SU-DHL-6 (cell line): ENCODE data around the gene NOX3.
A peak's percentile ranks its signal among the peaks of the same experiment; 100 is the strongest.

ENCODE experiments used
- H2AFZ ChIP-seq: fragments of 200-600 bp; sonication (generic); 2 replicates; pipeline ENCODE4 v1.6.1; 2014; ENCODE audit warnings: low read depth, mild to moderate bottlenecking, moderate library complexity, mixed read lengths, antibody characterized with exemption, low read length; ENCODE audit not compliant: severe bottlenecking
- H3F3A ChIP-seq: fragments of 200-600 bp; shearing (Covaris generic); 2 replicates; pipeline ENCODE4 v1.6.0; 2016; ENCODE audit warnings: antibody characterized with exemption, mild to moderate bottlenecking; ENCODE audit not compliant: insufficient read depth
- H3K27ac ChIP-seq: fragments of 200-600 bp; sonication (generic); 2 replicates; pipeline ENCODE4 v1.5.1; 2016; ENCODE audit warnings: low read depth, mild to moderate bottlenecking, low read length, moderate library complexity, mixed read lengths
- H3K27me3 ChIP-seq: fragments of 200-600 bp; sonication (generic), shearing (Covaris generic); 2 replicates; pipeline ENCODE4 v1.6.0; 2014; ENCODE audit warnings: mild to moderate bottlenecking, low read length
- H3K36me3 ChIP-seq: fragments of 200-600 bp; sonication (generic); 2 replicates; pipeline ENCODE4 v1.6.1; 2014; ENCODE audit warnings: mild to moderate bottlenecking, low read length, mixed read lengths
- H3K4me2 ChIP-seq: fragments of 300-600, 200-600 bp; shearing (Covaris generic), sonication (generic); 2 replicates; pipeline ENCODE4 v1.6.0; 2014; ENCODE audit warnings: low read length, low read depth, mild to moderate bottlenecking; ENCODE audit not compliant: poor library complexity, severe bottlenecking
- H3K4me3 ChIP-seq: fragments of 200-600 bp; sonication (generic); 2 replicates; pipeline ENCODE4 v1.5.1; 2014; ENCODE audit warnings: antibody characterized with exemption, low read length, mild to moderate bottlenecking, mixed read lengths; ENCODE audit not compliant: insufficient read depth, poor library complexity, severe bottlenecking
- H3K79me2 ChIP-seq: fragments of 200-600 bp; sonication (generic); 2 replicates; pipeline ENCODE4 v1.6.1; 2014; ENCODE audit warnings: mild to moderate bottlenecking, low read length, moderate library complexity; ENCODE audit not compliant: insufficient read depth
- H3K9ac ChIP-seq: fragments of 200-600 bp; sonication (generic); 2 replicates; pipeline ENCODE4 v1.7.0; 2014; ENCODE audit warnings: mild to moderate bottlenecking, low read length
- H3K9me2 ChIP-seq: fragments of 200-600 bp; sonication (generic); replicated peaks from 2 replicates; pipeline ENCODE4 v1.6.1; 2014; ENCODE audit warnings: low read length; ENCODE audit not compliant: insufficient read depth
- H3K9me3 ChIP-seq: fragments of 200-600 bp; sonication (generic); 2 replicates; pipeline ENCODE4 v1.6.1; 2014; ENCODE audit warnings: low read length, mixed read lengths; ENCODE audit not compliant: insufficient read depth
- H4K20me1 ChIP-seq: fragments of 200-600 bp; sonication (generic); 2 replicates; pipeline ENCODE4 v1.6.1; 2014; ENCODE audit warnings: low read depth, mild to moderate bottlenecking, antibody characterized with exemption, low read length, moderate library complexity, mixed read lengths
- CTCF ChIP-seq: fragments of 200-600 bp; sonication (generic); IDR thresholded peaks from one replicate; pipeline ENCODE4 v1.5.1; 2017; ENCODE audit warnings: antibody characterized with exemption, mild to moderate bottlenecking, low read length, moderate library complexity; ENCODE audit not compliant: insufficient read depth, poor library complexity, severe bottlenecking
- EZH2phosphoT487 ChIP-seq: fragments of 200-600 bp; sonication (generic), shearing (Covaris generic); conservative IDR thresholded peaks from 2 replicates; pipeline ENCODE4 v1.6.1; 2018; ENCODE audit warnings: mild to moderate bottlenecking, antibody characterized with exemption, low read length, moderate library complexity, mixed read lengths

Gene NOX3

GRCh38 chr6:155419161-155419560 lies 36.5 kb downstream of the NOX3 start:
- peak overlapping the region; percentile 20 for H3K4me3 ChIP-seq
- no peaks in the 10 kb centered on the region for H3K36me3 ChIP-seq
- H3K9me2 ChIP-seq, result no peaks in the 10 kb centered on the region
- no peak overlapping the region for H2AFZ ChIP-seq
- no peaks in the 10 kb centered on the region for H3K79me2 ChIP-seq
- peak overlapping the region; percentile 98 for H3K27ac ChIP-seq
- no peaks in the 10 kb centered on the region for H3K27me3 ChIP-seq
- H3F3A ChIP-seq, result peaks cover 34% of the 10 kb centered on the region
- no peaks in the 10 kb centered on the region for H4K20me1 ChIP-seq
- peak overlapping the region; percentile 51 for H3K9ac ChIP-seq
- peak overlapping the region; percentile 98 for H3K4me2 ChIP-seq
- H3K9me3 ChIP-seq, result no peaks in the 10 kb centered on the region
- TF ChIP-seq EZH2phosphoT487 (no peak), CTCF (no peak)

DNA sequence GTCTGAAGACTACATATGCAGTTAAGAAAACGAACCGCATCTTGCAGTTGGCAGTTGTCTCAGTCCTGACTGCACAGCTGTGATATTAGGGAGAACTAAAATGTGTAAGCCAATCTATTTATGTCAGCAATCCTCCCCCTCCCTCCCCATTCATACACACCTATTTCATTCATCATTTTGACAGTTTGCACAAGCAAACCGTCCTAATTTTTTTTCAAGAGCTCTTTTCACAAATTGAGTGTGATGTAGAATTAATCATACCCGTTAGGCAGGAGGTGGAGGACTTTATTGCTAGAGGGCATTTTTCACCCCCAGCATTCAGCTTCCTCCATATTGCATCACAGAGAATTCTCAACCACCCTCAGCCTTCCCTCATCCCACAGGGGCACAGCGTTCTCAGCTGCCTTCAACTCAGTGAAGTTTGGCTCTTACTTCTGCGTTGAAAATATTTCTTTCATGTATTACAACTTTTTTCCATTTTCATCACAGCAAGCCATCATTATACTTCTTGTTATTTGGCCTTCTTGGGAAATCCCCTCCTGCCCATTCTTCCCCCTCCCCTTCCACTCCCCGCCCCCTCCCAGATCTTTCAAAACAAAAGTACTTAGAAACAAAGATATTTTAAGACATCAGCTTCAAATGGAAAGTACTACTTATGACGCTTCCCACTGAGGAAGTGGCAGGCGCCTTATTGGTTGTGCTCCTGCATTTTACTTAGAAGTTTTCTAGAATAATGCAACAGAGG lies 37.5 kb downstream of the NOX3 start:
- Histone ChIP-seq H3K9me3 (no peaks in the 10 kb centered on the region), H3K9ac (peak overlapping the region; percentile 51), H3K27me3 (no peaks in the 10 kb centered on the region), H3K4me3 (peak overlapping the region; percentile 31), H3K79me2 (no peaks in the 10 kb centered on the region), H3F3A (peaks cover 34% of the 10 kb centered on the region), H3K4me2 (peak overlapping the region; percentile 98), H3K9me2 (no peaks in the 10 kb centered on the region), H3K36me3 (no peaks in the 10 kb centered on the region), H3K27ac (peak overlapping the region; percentile 98), H4K20me1 (no peaks in the 10 kb centered on the region), H2AFZ (peak overlapping the region; percentile 59)
- no peak for TF ChIP-seq EZH2phosphoT487
- TF ChIP-seq CTCF, result no peak

GRCh38 chr6:155417454-155417853 lies 38.2 kb downstream of the NOX3 start:
- no peaks in the 10 kb centered on the region for H3K79me2 ChIP-seq
- H3K9me2 ChIP-seq, result no peaks in the 10 kb centered on the region
- no peak for TF ChIP-seq CTCF
- H3K4me3 ChIP-seq, result peak overlapping the region; percentile 31
- H3F3A ChIP-seq, result peaks cover 34% of the 10 kb centered on the region
- peak overlapping the region; percentile 98 for H3K4me2 ChIP-seq
- H3K9me3 ChIP-seq, result no peaks in the 10 kb centered on the region
- no peaks in the 10 kb centered on the region for H4K20me1 ChIP-seq
- H2AFZ ChIP-seq, result peak overlapping the region; percentile 59
- peak overlapping the region; percentile 51 for H3K9ac ChIP-seq
- H3K36me3 ChIP-seq, result no peaks in the 10 kb centered on the region
- H3K27ac ChIP-seq, result peak overlapping the region; percentile 98
- no peaks in the 10 kb centered on the region for H3K27me3 ChIP-seq
